GM13976 (cell line): ENCODE measurements around the gene MED16.

Source experiments
- DNase-seq: peaks from one replicate; pipeline ENCODE4 v3.0.0; 2012; ENCODE audit warnings: low spot score
- in situ Hi-C: fragments of 300-500 bp; cut with MboI; formaldehyde crosslinking; loops from one replicate; pipeline ENCODE4 v1.12.0; 2022; ENCODE audit warnings: low sequenced_read_pairs, mixed read lengths, inconsistent platforms; ENCODE audit not compliant: unreplicated experiment
- TF ChIP-seq, protein P1 (sequence below): IDR thresholded peaks from 2 replicates; pipeline ENCODE4 v1.5.1; 2012; ENCODE audit warnings: borderline replicate concordance, mild to moderate bottlenecking; ENCODE audit not compliant: insufficient read depth; ENCODE audit errors: extremely low read depth, missing control alignments, control extremely low read depth

Gene MED16, protein sequence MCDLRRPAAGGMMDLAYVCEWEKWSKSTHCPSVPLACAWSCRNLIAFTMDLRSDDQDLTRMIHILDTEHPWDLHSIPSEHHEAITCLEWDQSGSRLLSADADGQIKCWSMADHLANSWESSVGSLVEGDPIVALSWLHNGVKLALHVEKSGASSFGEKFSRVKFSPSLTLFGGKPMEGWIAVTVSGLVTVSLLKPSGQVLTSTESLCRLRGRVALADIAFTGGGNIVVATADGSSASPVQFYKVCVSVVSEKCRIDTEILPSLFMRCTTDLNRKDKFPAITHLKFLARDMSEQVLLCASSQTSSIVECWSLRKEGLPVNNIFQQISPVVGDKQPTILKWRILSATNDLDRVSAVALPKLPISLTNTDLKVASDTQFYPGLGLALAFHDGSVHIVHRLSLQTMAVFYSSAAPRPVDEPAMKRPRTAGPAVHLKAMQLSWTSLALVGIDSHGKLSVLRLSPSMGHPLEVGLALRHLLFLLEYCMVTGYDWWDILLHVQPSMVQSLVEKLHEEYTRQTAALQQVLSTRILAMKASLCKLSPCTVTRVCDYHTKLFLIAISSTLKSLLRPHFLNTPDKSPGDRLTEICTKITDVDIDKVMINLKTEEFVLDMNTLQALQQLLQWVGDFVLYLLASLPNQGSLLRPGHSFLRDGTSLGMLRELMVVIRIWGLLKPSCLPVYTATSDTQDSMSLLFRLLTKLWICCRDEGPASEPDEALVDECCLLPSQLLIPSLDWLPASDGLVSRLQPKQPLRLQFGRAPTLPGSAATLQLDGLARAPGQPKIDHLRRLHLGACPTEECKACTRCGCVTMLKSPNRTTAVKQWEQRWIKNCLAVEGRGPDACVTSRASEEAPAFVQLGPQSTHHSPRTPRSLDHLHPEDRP

DNA sequence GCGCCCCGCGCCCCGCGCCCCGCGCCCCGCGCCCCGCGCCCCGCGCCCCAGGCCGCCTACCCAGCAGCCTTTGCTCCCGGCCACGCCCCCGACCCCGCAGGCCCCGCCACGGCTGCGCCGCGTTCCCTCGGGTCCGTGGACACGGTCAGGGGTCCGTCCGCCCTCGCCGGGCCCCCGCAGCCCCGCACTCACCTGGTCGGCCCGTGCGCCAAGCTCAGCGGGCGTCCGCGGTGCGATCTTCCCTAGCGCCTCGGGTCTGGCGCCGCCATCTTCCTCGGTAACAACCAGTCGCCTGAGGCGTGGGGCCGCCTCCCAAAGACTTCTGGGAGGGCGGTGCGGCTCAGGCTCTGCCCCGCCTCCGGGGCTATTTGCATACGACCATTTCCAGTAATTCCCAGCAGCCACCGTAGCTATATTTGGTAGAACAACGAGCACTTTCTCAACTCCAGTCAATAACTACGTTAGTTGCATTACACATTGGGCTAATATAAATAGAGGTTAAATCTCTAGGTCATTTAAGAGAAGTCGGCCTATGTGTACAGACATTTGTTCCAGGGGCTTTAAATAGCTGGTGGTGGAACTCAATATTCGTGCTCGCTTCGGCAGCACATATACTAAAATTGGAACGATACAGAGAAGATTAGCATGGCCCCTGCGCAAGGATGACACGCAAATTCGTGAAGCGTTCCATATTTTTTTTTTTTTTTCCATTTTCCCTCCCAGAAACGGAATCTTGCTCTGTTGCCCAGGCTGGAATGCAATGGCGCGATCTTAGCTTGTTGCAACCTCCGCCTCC, at the start of gene MED16, which contains the start of gene RNU6-9:
Gene MED16 (minus strand): TSS at position 294 of the 796 bp plus-strand sequence. CDS start 2,056 bp downstream, outside the sequence.
Gene RNU6-9 (plus strand): TSS at position 591 of the 796 bp plus-strand sequence.
- in situ Hi-C loops = no loop called here
- TF ChIP-seq, protein P1, sequence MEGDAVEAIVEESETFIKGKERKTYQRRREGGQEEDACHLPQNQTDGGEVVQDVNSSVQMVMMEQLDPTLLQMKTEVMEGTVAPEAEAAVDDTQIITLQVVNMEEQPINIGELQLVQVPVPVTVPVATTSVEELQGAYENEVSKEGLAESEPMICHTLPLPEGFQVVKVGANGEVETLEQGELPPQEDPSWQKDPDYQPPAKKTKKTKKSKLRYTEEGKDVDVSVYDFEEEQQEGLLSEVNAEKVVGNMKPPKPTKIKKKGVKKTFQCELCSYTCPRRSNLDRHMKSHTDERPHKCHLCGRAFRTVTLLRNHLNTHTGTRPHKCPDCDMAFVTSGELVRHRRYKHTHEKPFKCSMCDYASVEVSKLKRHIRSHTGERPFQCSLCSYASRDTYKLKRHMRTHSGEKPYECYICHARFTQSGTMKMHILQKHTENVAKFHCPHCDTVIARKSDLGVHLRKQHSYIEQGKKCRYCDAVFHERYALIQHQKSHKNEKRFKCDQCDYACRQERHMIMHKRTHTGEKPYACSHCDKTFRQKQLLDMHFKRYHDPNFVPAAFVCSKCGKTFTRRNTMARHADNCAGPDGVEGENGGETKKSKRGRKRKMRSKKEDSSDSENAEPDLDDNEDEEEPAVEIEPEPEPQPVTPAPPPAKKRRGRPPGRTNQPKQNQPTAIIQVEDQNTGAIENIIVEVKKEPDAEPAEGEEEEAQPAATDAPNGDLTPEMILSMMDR = no peak
- DNase-seq = peak; percentile 99

DNA sequence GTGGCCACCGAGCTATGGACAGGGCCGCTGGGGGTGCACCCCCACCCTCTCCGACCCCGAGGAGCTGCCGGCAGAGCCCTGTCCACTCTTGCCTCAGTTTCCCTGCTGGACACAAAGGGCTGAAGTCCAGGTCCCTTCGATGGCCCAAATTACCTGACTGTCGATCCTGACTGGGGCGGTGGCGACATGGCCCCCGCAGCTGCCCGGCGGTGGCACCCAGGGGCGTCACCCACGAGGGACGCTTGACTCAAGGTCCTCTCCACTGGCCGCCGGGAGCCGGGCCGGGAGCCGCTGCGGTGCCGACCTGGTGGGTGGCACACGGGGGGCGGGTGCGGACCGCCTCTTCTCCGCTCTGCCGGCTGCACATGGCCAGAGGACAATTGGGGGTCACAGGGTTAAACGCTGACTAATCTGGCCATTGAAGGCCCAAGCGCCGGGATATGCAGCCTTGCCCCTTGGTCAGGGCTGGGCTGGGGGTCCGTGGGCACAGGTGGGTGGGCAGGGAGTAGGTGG, 49.2 kb upstream of the MED16 start:
- TF ChIP-seq, protein P1 = no peak
- DNase-seq = no peak
- in situ Hi-C loops = no loop called here

DNA sequence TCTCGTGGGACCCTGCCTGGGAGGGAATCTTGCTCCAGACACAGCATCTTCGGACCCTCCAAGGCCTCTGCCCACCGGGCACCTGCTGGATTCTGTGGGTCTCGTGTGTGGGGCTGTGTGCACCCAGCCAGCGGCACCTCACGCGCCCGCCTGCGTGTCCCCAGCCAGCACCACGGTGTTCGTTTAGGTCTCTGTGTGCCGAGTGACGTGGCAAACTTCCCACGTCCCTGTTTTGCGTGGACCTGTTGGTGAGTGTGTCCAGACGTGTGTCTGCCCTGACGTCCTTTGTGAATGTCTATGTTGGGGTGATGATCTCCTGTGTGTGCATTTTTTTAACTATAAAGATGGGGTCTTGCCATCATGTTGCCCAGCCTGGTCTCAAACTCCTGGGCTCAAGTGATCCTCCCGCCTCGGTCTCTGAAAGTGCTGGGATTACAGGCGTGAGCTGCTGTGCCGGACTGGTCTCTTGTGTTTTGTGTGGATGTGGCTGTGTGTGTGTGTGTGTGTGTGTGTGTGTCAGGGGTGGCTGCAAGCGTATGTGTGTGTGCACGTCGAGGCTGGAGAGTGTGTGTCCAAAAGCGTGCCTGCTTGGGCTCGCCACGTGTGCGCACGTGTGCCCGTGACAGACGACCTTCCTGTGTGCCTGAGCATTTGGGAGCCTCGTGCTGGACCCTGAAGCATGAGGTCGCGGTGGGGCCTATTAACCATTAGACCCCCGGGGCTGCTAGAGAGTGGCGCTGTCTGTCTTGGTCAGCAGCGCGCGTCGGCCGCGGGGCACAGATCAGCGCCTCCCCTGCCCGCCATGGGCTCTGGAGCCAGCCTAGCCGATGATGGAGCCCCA, 48.5 kb upstream of the MED16 start:
- TF ChIP-seq, protein P1 = no peak
- no peak for DNase-seq
- in situ Hi-C loops = no loop called here

DNA sequence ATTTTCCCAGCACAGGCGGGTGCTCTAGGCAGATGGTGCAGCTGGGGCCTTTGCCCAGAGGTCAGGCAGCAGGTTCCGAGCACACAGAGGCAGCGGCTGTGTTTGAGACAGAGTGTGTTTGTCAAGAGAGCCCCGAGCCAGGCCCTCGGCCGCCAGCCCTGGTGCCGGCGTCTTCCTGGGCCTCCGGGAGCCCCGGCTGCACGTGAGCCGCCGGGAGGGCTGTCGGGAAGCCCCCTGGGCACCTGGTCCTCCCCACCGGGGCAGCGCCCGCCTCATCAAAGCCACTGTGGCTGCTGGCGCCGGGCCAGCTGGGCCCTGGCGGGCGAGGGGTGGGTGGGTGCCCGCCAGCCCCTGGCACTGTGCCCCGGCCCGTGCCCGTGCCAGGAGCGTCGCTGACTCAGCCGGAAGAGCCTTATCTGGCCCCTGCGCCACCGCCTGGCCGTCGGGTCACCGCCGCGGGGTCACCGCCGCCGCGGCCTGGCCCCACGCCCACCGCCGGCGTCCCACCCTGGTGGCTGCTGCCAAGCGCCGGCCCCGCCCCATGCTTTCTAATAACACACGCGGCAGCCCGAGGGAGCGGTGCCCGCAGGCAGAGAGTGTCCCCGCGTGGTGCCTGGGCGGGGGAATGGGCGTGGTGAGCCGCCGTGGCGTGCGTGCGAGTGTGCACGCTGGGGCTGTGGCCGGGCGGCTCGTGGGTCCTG, 47.8 kb upstream of the MED16 start:
- in situ Hi-C loops = no loop called here
- DNase-seq = no peak
- TF ChIP-seq, protein P1 = peak; percentile 12

DNA sequence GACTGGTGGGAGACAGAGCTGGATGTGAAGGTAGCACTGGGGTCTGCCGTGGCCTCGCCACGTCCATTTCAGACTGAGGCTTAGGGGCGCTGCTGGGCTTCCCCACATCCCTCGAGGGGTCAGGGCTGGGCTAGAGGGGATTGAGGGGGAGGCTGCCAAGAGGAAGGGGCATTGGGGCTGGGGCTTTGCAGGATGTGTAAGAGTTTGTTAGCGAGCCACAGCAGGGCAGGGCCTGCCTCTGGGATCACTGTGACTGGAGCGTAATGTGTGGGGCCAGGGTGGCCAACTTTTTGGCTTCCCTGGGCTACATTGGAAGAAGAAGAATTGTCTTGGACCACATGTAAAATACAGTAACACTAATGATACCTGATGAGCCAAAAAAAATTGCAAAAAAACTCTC, 46.9 kb upstream of the MED16 start:
- TF ChIP-seq, protein P1 = no peak
- in situ Hi-C loops = no loop called here
- DNase-seq = no peak
